Measurements from ENCODE around the gene UCK1. TPM values are rescaled to one million over a fixed set of nuclear protein-coding genes. Genes with fewer than 3 reads are reported as not detected.

The UCK1 gene
- total and polyA plus RNA-seq, 10 of the 15 experiments (the other 5 are each of a cell fraction or from before 2014, with no cell fraction given), result 0.31 to 27.0 (median 18.7) TPM

- TF ChIP-seq PKNOX1 (IDR thresholded peaks at IDR 0.05) (no peak), BCL11A (IDR thresholded peaks at IDR 0.05; ENCODE audit: low read depth, low read length) (no peak), JUND (IDR thresholded peaks at IDR 0.05; ENCODE audit: low read depth, low read length) (no peak)
Measured at GRCh38 chr9:131559421-131560000, 28.4 kb upstream of the UCK1 start (continued).

GRCh38 chr9:131557855-131558548 lies 26.9 kb upstream of the UCK1 start:
- FAIRE-seq (no peak), ATAC-seq (no peak)

More at GRCh38 chr9:131557855-131558548, 26.9 kb upstream of the UCK1 start:
- no peaks in the 10 kb centered on the region; the same call in 2 of the 3 replicates for H3K9me3 ChIP-seq (replicated peaks; ENCODE audit: control insufficient read depth, insufficient read depth, low read length)
- intact Hi-C loops (cut with micrococcal nuclease; ENCODE audit: unreplicated experiment) (no loop called here), in situ Hi-C loops (cut with MboI) (no loop called here)
- no peak overlapping the region for H3K4me2 ChIP-seq (ENCODE audit: control insufficient read depth, insufficient read depth)
- BruUV-seq (replicated peaks), result no TSS peak
- TF ChIP-seq NR2C2 (IDR thresholded peaks at IDR 0.05; ENCODE audit: borderline replicate concordance, control insufficient read depth, insufficient read length, low read depth) (no peak), CBX3 (IDR thresholded peaks at IDR 0.05; ENCODE audit: borderline replicate concordance, low read depth) (no peak), EP300 (IDR thresholded peaks at IDR 0.05; ENCODE audit: borderline replicate concordance in 1 of 2, control insufficient read depth in 1 of 2, low read depth in 2 of 2, low read length in 2 of 2) (no peak), SUPT20H (IDR thresholded peaks at IDR 0.05; ENCODE audit: borderline replicate concordance, control insufficient read depth, low read depth, low read length) (no peak), EGR1 (IDR thresholded peaks at IDR 0.05; ENCODE audit: borderline replicate concordance in 1 of 2, low read depth in 2 of 2, low read length in 2 of 2) (no peak), STAT1 (conservative IDR thresholded peaks at IDR 0.05) (no peak)
- H3K27me3 ChIP-seq (replicated peaks in 1 of 2; ENCODE audit: control insufficient read depth in 2 of 2, insufficient read depth in 2 of 2, low read length in 1 of 2), result no peaks in the 10 kb centered on the region
- no peaks in the 10 kb centered on the region for H4K20me1 ChIP-seq (ENCODE audit: control insufficient read depth, insufficient read depth)
- H3K79me2 ChIP-seq (ENCODE audit: control insufficient read depth, insufficient read depth, low read length), result no peaks in the 10 kb centered on the region
- no peaks in the 10 kb centered on the region for H3K36me3 ChIP-seq (ENCODE audit: control insufficient read depth in 2 of 2, insufficient read depth in 2 of 2, low read length in 1 of 2)
- no peak overlapping the region for H3K4me3 ChIP-seq
- no peaks in the 10 kb centered on the region for H3K4me1 ChIP-seq (ENCODE audit: control insufficient read depth, insufficient read depth, low read length)
- POLR2A ChIA-PET, result no interaction called here
- no peak overlapping the region for H3K9ac ChIP-seq (ENCODE audit: control insufficient read depth, insufficient read depth, low read length)
- CTCF ChIA-PET, result no interaction called here
- H3K27ac ChIP-seq (ENCODE audit: control insufficient read depth, insufficient read depth), result no peak overlapping the region
- no peak for DNase-seq (ENCODE audit: low read depth, low spot score)
- SMC1A ChIA-PET (ENCODE audit: uncharacterized antibody, unreplicated experiment), result interaction anchor here (1.1 kb wide), 1 partner anchor 8 kb away, joined by 3 read pairs; no protein-coding TSS in a partner anchor
- RAD21 ChIA-PET (ENCODE audit: unreplicated experiment), result no interaction called here
- H2AFZ ChIP-seq (ENCODE audit: control insufficient read depth, low read depth, low read length), result no peak overlapping the region
- 72% methylated on average over 25 of the region's 25 CpGs for WGBS (ENCODE audit: insufficient coverage, insufficient replicate concordance, low lambda C conversion rate, missing lambda C conversion rate)
